CD4-positive, alpha-beta T cell treated with Interleukin-1 beta for 1 hour (primary cell): ENCODE results near the gene CUEDC1.

Source experiments
- DNase-seq, 2 donors: peaks; one replicate each; pipeline ENCODE4 v3.0.0-alpha.2; 2020 to 2022

The CUEDC1 gene

GRCh38 chr17:57823469-57824401 lies 131.5 kb downstream of the CUEDC1 start:
- DNase-seq: no peak

GRCh38 chr17:57819867-57820266 lies 135.3 kb downstream of the CUEDC1 start:
- no peak for DNase-seq

GRCh38 chr17:57819285-57819684 lies 135.9 kb downstream of the CUEDC1 start:
- DNase-seq: no peak

- DNase-seq: no peak
Measured at GRCh38 chr17:57818066-57818465, 137.1 kb downstream of the CUEDC1 start.

GRCh38 chr17:57817299-57817698 lies 137.9 kb downstream of the CUEDC1 start:
- no peak for DNase-seq

GRCh38 chr17:57814421-57814820 lies 140.8 kb downstream of the CUEDC1 start:
- no peak for DNase-seq

- no peak for DNase-seq
Measured at GRCh38 chr17:57811638-57812280, 143.5 kb downstream of the CUEDC1 start.
